GM18861 (cell line): Measurements from ENCODE around the gene COL23A1.
"Not testable (repeated sequence)": the region's sequence is repeated elsewhere in the genome, so short reads cannot be mapped to it uniquely, and the experiment has no call there.

Experiments used
- ATAC-seq: cut with Tn5 transposase; IDR thresholded peaks from one replicate; pipeline ENCODE4 v1.9.1; 2021; ENCODE audit not compliant: unreplicated experiment

COL23A1 gene

DNA sequence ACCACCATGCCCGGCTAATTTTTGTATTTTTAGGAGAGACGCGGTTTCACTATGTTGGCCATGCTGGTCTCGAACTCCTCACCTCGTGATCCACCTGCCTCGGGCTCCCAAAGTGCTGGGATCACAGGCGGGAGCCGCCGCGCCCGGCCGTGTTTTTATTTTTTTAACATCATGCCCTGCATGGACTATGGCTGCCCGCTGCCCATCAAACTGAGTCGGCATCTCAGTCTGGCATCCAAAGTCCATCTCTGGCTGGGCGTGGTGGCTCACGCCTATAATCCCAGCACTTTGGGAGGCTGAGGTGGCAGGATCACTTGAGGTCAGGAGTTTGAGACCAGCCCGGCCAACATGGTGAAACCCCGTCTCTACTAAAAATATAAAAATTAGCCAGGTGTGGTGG is 336.6 kb downstream of the COL23A1 start:
- ATAC-seq: not testable (repeated sequence)

DNA sequence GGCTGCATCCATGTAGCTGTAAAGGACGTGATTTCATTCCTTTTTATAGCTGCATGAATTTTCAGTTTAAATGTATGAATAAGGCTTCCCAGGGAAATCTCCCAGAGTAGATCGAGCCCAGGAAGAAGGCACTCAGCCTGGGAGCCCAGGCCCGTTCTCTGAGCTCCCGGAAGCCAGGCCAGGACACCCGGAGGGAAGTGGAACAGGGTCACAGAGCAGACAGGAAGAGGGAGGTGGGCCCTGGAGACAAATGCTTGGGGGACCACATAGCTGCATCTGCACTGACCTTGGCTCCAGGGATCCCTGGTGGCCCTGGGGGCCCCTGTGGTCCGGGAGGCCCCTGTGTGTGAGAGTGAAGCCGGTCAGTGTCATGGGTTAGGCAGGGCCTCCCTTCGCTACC is 337.9 kb downstream of the COL23A1 start:
- ATAC-seq: no peak

DNA sequence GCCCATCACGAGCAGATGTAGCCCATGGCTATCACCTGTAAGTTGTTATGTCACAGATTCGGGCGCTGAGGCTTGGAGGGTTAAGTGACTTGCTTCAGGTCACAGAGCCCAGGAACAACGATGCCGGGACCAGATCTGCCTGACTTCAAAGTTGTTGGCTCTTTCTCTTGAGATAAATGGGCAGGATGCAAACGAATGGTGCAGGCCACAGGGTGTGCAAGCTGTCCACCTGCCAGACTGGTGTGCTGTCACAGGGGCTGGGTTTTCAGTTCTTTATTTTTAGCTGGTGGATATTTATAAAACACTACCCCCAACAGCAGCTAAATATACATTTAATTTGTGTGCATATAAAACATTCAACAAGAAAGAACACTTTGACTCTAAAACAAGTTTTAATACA is 339.9 kb downstream of the COL23A1 start:
- ATAC-seq: no peak

DNA sequence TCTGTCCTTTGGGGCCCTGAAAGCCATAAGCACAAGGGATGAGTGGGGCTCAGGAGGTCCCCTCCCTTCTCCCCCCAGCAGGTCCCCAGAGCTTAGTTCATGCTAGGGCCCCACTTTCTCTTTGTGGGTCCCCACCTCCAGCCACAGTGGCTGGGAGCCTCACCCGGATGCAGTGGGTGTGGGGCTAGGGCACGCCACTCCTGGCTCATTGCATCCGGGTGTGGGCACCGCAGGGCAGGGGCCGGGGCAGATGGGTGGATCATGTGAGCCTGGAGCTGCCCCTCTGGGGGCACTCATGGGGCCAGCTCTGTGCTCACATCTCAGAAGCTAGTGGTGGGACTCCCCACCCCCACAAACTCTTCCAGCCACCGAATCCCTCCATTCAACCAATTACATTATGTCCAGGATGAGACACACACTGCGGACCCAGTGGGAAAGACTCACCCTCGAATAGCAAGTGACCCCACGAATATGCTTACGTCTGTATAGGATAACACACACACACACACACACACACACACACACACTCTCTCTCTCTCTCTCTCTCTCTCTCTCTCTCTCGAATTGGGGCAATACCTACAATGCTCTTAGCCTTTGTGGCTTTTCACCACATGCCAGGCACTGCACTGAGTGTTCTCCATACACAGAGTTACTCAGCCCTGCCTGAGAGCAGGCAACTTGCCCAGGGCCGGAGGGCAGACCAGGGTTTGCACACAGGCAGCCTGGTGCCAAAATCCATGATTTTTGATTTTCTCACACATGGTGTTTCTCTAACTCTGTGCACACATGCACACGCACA is 340.8 kb downstream of the COL23A1 start:
- ATAC-seq: no peak

DNA sequence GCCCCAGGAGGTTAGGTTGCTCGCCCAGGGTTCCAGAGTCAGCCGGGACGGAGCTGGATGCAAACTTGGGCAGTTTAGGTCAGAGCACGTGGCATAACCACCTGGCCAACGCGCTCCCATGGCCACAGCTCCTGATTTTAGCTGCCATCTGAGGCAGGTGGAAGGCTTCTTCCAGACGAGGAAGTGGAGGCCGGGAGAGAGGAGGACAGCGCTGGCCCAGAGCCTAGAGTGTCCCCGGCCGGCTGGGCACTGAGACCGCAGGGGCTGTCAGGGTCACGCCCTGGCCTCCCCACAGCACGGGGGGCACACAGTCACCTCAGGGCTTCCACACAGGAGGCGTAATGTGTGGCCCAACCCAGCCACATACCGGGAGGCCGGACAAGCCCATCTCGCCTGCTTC is 341.4 kb downstream of the COL23A1 start:
- no peak for ATAC-seq

DNA sequence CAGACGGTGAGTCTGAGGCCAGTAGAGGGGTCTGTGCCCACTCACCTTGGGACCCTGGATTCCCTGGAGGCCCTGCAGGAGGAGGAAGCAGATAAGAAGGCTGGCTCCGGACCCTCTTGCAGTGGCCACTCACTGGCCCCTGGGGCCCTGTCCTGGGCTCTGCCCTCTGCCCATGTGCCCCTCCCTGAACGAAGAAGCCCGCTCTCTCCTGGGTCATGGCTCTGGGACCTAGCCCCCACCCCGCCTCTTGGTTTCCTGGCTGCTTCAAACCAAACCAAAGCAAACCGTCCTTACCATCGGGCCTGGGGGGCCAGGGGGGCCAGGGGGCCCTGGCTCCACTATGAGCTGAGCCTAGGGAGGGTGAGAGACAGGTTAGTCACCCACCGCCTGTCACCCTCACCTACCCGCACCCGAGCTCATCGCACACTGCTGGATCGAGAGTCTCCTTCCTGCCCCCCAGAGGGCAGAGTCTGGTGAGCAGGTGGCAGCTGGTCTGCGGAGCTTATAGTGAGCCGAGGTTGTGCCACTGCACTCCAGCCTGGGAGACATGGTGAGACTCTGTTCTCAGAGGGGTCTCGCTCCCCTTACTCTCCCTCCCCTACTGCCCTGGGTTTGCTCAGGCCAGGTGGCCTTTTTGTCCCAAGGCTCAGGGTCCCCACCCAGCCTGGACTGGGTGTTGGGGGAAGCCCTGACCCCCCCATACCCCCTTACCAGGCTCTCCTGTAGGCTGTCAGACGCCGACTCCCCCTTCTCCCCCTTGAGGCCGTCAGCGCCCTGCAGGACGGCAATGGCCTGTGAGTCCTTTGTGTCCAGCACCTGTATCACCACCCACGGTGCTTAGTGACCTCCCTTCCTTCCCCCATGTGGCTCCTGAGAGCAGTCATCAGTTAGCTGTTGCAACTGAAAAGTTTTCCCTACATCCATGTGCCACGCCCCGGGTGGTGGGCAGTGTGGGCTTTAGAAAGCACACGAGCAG is 342.4 kb downstream of the COL23A1 start:
- no peak for ATAC-seq

DNA sequence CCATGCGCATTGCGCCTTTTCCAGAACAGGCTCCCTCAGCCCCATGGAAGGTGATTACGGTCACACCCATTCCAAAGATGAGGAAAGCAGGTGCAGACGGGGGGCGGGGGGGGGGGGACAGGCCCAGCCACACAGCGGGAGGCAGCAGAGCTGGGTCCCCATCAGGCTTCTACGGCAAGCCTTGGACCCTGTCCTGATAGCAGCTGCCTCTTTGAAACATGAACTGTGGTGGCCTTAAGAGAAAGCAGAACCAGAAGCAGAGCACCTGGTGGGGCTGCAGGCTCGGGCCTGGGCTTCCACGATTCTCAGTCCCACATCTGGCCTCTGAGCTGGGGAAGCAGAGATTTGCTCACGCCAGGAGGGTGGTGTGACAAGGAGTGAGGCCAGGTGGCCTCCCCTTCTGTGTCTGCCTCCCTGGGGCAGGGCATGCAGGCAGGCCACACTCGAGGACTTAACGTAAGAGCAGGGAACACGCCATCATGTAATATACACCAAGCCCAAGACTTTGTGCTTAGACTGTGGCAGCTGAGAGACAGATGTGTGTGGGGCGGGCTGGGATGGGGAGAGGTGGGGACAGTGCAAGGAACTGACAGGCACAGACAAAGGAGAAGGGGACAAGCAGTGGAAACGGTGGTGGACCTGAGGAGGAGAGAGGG is 343.4 kb downstream of the COL23A1 start:
- ATAC-seq: no peak

DNA sequence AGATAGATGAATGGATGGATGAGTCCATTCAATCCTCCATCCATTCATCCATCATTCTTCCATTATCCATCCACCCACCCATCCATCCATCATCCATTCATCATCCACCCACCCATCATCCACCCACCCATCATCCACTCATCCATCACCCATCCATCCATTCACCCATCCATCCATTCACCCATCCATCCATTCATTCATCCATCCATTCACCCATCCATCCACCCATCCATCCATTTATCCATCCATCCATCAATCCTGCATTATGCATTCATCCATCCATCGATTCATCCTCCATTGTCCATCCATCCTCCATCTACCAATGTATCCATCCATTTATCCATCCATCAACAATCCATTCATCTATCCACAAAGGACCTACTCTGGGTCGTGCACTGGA is 344.8 kb downstream of the COL23A1 start:
- ATAC-seq: no peak

DNA sequence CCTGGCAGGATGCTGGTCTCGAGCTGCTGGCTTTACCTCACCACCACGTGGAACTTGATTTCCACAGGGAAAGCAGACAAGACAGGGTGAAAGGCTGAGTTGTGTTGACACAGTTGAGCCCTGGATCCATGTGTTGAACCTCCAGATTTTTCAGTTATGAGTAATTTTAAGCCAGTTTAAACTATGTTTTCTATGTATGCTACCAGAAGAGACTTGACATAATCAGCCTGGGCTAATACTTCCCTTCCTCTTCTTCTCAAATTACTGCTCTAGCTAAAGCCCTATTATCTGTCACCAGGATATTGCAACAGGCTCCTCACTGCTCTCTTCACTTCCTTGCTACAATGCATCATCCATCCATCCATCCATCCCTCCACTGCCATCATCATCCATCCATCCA is 345.6 kb downstream of the COL23A1 start:
- no peak for ATAC-seq

DNA sequence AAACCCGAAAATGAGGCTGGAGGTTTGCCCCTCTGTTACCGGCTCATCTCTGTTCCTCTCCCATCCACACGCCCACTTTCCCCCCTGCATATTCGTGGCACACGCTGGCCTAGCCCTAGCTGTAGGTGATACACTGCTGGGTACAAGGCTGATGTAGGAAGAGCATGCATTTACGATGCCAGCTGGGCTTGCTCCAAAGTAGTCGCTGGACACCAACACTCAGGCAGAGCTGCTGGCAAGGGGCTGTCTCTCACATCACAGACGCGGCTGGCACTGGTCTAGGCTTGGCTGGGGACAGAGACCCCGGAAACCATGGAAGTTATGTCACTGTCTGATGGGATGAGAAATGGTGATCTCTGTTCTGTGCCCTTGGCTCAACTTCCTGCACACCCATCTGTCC is 347.8 kb downstream of the COL23A1 start:
- ATAC-seq: no peak

DNA sequence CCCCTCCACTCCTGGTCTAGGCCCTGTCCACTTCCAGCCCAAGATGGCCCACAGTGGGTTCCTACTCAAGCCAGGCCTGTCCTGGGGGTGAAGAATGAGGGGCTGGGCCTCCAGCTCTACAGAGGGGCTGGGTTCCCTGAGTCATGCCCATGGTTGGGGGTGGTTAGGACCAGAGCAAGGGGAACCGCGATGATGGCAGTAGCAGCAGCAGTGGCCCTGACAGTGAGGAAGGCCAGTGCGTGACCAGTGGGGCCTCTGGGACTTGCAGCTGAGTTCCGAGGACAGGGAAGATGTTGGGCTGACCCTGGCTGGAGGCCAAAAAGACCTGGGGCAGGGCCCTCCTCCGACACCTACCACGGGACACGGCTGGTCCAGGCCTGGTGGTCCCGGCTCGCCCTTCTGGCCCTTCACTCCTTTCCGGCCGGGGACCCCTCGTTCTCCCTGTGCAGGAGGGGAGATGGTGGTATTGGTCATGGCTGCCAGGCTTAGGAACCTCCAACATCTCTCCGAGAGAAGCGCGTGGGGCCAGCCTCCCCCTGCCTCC is 348.4 kb downstream of the COL23A1 start:
- ATAC-seq: no peak

DNA sequence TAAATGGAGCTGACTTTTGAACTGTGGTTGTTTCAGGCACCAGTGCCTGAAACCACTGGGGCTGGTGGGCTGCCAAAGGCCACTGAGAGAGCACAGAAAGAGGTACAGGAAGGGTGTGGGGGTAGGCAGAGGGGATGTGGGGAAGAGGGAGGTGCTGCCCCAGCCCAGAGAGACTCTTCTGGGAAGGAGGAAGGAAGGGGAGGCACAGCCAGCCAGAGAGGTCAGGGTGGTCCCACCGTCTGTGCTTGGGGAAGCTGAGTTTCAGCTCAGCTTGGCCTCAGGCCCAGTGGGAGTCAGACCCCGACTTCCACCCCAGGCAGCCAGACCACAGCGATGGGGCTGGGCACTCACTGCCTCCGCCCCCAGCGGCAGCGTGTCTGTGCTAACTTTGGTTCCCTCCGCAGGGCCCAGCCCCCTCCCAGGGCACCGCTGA is 348.9 kb downstream of the COL23A1 start:
- ATAC-seq: no peak

DNA sequence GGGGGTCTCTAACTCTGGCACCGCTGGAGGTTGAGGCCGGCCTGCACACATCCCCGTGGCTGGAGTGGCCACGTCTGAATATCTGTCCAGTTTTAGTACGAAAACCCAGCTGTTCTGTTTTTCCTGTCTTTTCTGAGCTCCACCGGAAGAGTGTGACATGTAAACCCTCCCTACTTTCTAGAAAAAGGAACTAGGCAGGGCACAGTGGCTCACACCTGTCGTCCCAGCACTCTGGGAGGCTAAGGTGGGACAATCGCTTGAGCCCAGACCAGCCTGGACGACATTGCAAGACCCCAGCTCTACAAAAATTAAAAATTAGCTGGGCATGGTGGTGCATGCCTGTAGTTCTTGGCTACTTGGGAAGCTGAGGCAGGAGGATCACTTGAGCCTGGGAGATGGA is 349.4 kb downstream of the COL23A1 start:
- no peak for ATAC-seq

DNA sequence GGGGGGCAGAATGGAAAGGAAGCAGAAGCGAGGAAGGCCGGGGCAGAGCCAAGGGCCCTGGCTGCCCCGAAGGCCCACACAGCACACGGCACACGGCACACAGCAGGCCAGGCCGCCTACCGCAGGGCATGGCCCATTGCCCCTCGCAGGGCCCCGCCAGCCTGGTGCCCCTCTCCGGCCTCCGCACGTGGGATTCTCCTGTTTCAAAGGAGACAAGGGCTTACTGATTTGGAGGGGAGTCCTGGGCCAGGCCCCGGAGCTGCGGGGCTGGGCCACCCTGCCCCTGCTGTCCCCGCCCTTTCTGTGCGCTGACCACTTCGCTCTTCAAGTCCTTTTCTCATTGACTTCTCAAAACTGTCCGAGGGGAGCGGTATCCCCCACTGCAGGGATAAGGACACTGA is 349.9 kb downstream of the COL23A1 start:
- ATAC-seq: no peak

DNA sequence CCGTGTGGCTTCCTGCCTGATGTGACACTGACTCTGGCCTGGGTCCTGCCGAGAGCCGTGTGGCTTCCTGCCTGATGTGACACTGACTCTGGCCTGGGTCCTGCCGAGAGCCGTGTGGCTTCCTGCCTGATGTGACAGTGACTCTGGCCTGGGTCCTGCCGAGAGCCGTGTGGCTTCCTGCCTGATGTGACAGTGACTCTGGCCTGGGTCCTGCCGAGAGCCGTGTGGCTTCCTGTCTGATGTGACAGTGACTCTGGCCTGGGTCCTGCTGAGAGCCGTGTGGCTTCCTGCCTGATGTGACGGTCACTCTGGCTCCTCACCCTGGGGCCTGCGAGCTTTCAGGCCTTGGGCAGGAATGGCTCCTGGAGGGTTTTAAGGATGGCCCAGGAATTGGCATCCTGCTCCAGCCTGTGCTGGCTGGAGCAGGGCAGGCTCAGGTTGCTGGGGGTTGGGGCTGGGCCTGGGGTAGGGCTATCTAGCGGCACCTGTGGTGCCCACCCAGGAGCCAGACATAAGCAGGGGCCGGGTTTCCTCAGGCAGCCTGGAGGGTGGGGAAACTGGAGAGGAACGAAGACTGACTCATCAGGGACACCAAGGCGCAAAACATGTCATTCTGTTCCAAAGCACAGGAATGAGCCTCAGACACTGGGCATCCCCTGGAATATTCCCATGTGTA is 350.4 kb downstream of the COL23A1 start:
- not testable (repeated sequence) for ATAC-seq

DNA sequence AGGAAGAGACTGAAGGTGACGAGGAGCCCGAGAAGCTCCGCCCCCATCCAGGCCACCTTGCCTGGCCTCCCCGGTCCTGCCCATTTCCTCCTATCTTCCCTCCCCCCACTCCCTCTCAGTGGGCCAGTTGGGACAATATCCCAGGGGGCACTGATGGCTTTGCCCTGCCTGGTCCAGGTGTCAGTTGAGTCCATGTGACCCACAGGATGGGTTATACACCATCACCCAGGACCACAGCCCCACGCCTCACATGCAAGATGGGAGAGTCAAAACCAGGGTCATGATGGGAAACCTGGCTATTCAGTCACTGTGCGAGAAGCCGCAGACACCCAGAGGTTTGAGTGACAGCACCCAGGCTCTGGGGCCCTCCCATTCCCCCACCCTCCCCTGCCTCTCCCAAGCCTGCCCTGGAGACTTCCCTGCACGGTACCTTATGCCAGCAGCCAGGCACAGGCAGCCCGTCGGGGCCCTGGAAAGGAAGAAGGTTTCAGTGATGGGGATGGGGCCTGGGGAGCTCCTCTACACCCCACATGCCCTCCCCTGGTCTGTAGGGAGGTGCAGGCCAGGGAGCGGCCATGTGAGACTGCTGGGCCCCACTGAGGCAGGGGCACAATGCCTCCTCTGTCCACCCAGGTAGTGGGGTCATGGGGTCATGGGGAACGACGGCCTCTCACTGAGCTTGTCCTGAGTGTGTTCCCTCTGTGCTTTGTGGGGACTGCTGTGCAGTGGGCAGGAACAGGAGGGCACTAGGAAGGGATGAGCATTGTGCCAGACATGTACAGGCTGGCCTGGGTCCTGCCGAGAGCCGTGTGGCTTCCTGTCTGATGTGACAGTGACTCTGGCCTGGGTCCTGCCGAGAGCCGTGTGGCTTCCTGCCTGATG is 351.2 kb downstream of the COL23A1 start:
- ATAC-seq: no peak

DNA sequence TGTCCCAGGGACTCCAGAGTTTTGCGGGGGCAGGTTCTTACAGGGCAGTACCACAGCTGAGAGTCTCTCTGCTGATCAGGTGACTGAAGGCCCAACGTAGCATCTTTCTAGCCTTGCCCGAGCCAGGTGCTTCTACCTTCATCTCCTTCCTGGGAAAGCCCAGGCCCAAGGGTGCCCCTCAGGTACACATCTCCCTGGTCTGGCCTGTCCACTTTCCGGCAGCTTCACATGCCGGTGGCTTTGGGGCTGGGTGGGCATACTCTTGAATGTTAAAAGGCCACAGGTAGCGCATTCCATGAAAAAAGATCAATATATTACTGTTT is 351.9 kb downstream of the COL23A1 start:
- ATAC-seq: no peak

DNA sequence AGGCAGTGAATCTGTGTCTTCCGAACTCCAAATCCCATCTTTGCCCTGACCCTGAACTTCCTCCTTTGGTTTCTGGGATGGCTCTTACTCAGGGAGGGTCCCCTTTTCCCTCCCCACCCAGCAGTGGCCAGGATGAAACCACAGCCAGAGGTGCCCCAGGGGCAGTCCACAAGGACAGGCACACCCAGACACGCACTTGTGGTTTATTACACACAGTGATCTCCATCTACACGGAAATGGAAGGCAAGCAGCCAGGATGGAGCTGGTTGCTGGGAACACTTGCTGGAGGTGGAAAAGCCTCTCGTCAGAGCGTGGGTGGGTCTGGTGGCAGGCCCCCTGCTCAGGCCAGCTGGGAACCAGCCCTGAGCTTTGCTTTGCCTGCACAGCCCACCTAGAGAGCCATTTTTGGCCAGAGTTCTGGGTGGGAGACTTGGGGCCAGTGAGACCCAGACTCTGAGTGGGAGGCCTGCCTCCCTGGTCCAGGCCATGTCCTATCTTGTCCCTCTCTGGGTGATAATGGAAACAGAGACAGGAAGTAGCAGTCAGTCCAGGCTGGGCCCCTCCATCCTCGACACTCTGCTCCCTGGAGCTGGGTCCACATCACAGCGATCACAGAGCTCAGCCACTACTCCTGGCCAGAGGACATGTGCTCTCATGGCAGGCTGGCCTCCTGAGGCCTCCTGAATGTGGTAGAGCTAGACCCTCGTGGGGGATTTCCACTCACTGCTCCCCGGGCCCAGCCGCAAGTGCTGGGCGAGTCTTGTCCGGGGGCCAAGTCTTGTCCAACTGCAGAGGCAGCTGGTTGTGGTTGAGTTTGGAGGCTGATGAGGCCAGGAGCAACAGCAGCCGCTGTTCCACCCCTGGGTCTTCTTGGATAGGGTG is 352.5 kb downstream of the COL23A1 start:
- ATAC-seq: no peak

DNA sequence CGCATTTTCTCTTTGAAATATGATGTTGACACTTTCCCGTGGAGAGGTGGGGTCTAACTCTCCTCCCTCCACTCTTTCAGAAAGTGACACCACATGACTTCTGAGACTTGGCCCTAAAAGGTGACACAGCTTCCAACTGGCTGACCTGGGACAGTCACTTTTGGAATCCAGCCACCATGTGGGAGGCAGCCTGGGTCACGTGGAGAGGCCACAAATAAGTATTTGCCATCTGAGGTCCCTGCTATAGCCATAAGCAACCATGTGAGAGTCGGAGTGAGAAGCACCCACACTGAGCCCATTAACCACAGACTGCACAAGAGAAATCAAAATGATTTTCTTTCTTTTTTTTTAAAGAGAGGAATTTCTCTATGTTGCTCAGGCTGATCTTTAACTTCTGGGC is 353.5 kb downstream of the COL23A1 start:
- ATAC-seq: no peak
